H9 (cell line): ENCODE measurements around the gene SEMA3G. TPM values are rescaled to one million over a fixed set of nuclear protein-coding genes. Genes with fewer than 3 reads are reported as not detected.

Source experiments
- DNase-seq: peaks from one replicate; pipeline ENCODE4 v3.0.0-alpha.2; 2017
- H2AFZ ChIP-seq: one replicate; pipeline ENCODE4 v1.6.1; 2013; ENCODE audit warnings: mild to moderate bottlenecking, low read length, control low read depth, moderate library complexity
- H2AK5ac ChIP-seq: 2 replicates; pipeline ENCODE4 v1.6.1; 2013; ENCODE audit warnings: low read length, control low read depth, mixed read lengths; ENCODE audit not compliant: insufficient read length
- H2BK120ac ChIP-seq: one replicate; pipeline ENCODE4 v1.6.1; 2013; ENCODE audit warnings: low read depth, mild to moderate bottlenecking, low read length, control low read depth, inconsistent platforms; ENCODE audit not compliant: poor library complexity, severe bottlenecking
- H2BK12ac ChIP-seq: 2 replicates; pipeline ENCODE4 v1.6.1; 2013; ENCODE audit warnings: low read length, control low read depth, mixed read lengths, low read depth; ENCODE audit not compliant: insufficient read length
- H2BK15ac ChIP-seq: 2 replicates; pipeline ENCODE4 v1.6.1; 2013; ENCODE audit warnings: low read depth, low read length, control low read depth
- H2BK20ac ChIP-seq: one replicate; pipeline ENCODE4 v1.6.1; 2013; ENCODE audit warnings: low read depth, mild to moderate bottlenecking, low read length, control low read depth, inconsistent platforms; ENCODE audit not compliant: poor library complexity, severe bottlenecking
- H2BK5ac ChIP-seq: 2 replicates; pipeline ENCODE4 v1.6.1; 2013; ENCODE audit warnings: low read length, control low read depth, mixed read lengths; ENCODE audit not compliant: insufficient read length
- H3K14ac ChIP-seq: 2 replicates; pipeline ENCODE4 v1.6.1; 2013; ENCODE audit warnings: low read length, control low read depth; ENCODE audit not compliant: insufficient read depth
- H3K18ac ChIP-seq: 2 replicates; pipeline ENCODE4 v1.6.1; 2013; ENCODE audit warnings: low read depth, mild to moderate bottlenecking, mixed read lengths, low read length, control low read depth; ENCODE audit not compliant: insufficient read length
- H3K23ac ChIP-seq: 2 replicates; pipeline ENCODE4 v1.6.1; 2013; ENCODE audit warnings: low read length, control low read depth, mixed read lengths, low read depth; ENCODE audit not compliant: insufficient read length
- H3K23me2 ChIP-seq: 2 replicates; pipeline ENCODE4 v1.6.1; 2013; ENCODE audit warnings: low read depth, mild to moderate bottlenecking, mixed read lengths, low read length, control low read depth; ENCODE audit not compliant: insufficient read length, poor library complexity, severe bottlenecking
- H3K27ac ChIP-seq: 2 replicates; pipeline ENCODE4 v1.5.1; 2013; ENCODE audit warnings: low read length, control low read depth, mixed read lengths, low read depth; ENCODE audit not compliant: insufficient read length
- H3K27me3 ChIP-seq: 2 replicates; pipeline ENCODE4 v1.6.1; 2013; ENCODE audit warnings: low read length, control low read depth, inconsistent platforms; ENCODE audit not compliant: insufficient read depth
- H3K4ac ChIP-seq: 2 replicates; pipeline ENCODE4 v1.6.1; 2013; ENCODE audit warnings: low read depth, mild to moderate bottlenecking, control low read depth, inconsistent platforms, low read length, moderate library complexity
- H3K4me1 ChIP-seq: 2 replicates; pipeline ENCODE4 v1.6.1; 2013; ENCODE audit warnings: low read length, control low read depth, inconsistent platforms; ENCODE audit not compliant: insufficient read depth
- H3K4me2 ChIP-seq: 2 replicates; pipeline ENCODE4 v1.6.1; 2013; ENCODE audit warnings: low read length, control low read depth, mixed read lengths; ENCODE audit not compliant: insufficient read length, insufficient read depth
- H3K56ac ChIP-seq: 2 replicates; pipeline ENCODE4 v1.6.1; 2013; ENCODE audit warnings: low read depth, mild to moderate bottlenecking, mixed read lengths, low read length, control low read depth; ENCODE audit not compliant: insufficient read length
- H3K79me1 ChIP-seq: 2 replicates; pipeline ENCODE4 v1.6.1; 2013; ENCODE audit warnings: low read depth, mild to moderate bottlenecking, moderate library complexity, low read length, control low read depth, inconsistent platforms; ENCODE audit not compliant: insufficient read depth, poor library complexity, severe bottlenecking
- H3K79me2 ChIP-seq: 2 replicates; pipeline ENCODE4 v1.6.1; 2013; ENCODE audit warnings: low read length, control low read depth, inconsistent platforms; ENCODE audit not compliant: insufficient read depth
- H3K9ac ChIP-seq: 2 replicates; pipeline ENCODE4 v1.6.1; 2013; ENCODE audit warnings: low read length, control low read depth, mixed read lengths; ENCODE audit not compliant: insufficient read length; ENCODE audit errors: extremely low read depth
- H3K9me3 ChIP-seq: one replicate; pipeline ENCODE4 v1.6.1; 2013; ENCODE audit warnings: low read depth, low read length, inconsistent platforms; ENCODE audit not compliant: control insufficient read depth
- H3T11ph ChIP-seq: one replicate; pipeline ENCODE4 v1.6.1; 2013; ENCODE audit warnings: mild to moderate bottlenecking, low read length, control low read depth, inconsistent platforms
- H4K20me1 ChIP-seq: one replicate; pipeline ENCODE4 v1.6.1; 2013; ENCODE audit not compliant: control insufficient read depth, insufficient read length, insufficient read depth
- H4K5ac ChIP-seq: 2 replicates; pipeline ENCODE4 v1.6.1; 2013; ENCODE audit warnings: low read depth, mild to moderate bottlenecking, mixed read lengths, low read length, control low read depth; ENCODE audit not compliant: insufficient read length
- H4K8ac ChIP-seq: replicated peaks from 2 replicates; pipeline ENCODE4 v1.6.1; 2013; ENCODE audit warnings: low read length, control low read depth, mixed read lengths, low read depth; ENCODE audit not compliant: insufficient read length
- H4K91ac ChIP-seq: 2 replicates; pipeline ENCODE4 v1.6.1; 2013; ENCODE audit warnings: low read depth, mild to moderate bottlenecking, moderate library complexity, mixed read lengths, low read length, control low read depth; ENCODE audit not compliant: insufficient read length
- H3K27ac Mint-ChIP-seq, 3 experiments: 2 replicates in 2 of 3; 3 replicates in 1 of 3; pipeline ENCODE4 v1.8.0; 2020 to 2021; ENCODE audit warnings: mixed read lengths in 3 of 3, mild to moderate bottlenecking in 1 of 3, moderate library complexity in 1 of 3
- H3K27me3 Mint-ChIP-seq: 2 replicates; pipeline ENCODE4 v1.8.0; 2021; ENCODE audit warnings: low read depth, mild to moderate bottlenecking, moderate library complexity, mixed read lengths
- H3K36me3 Mint-ChIP-seq, 3 experiments: 2 replicates in 2 of 3; 3 replicates in 1 of 3; pipeline ENCODE4 v1.8.0; 2020 to 2021; ENCODE audit warnings: low read depth in 3 of 3, mixed read lengths in 3 of 3; ENCODE audit not compliant: insufficient read depth in 1 of 3
- H3K4me1 Mint-ChIP-seq, 2 experiments: 2 replicates each; pipeline ENCODE4 v1.8.0; 2020; ENCODE audit warnings: mixed read lengths in 2 of 2
- H3K4me3 Mint-ChIP-seq, 2 experiments: 2 replicates in 1 of 2; 3 replicates in 1 of 2; pipeline ENCODE4 v1.8.0; 2020 to 2021; ENCODE audit warnings: mild to moderate bottlenecking in 2 of 2, mixed read lengths in 2 of 2, moderate library complexity in 1 of 2
- H3K9me3 Mint-ChIP-seq, 2 experiments: 2 replicates in 1 of 2; 3 replicates in 1 of 2; pipeline ENCODE4 v1.8.0; 2020; ENCODE audit warnings: mild to moderate bottlenecking in 2 of 2, mixed read lengths in 2 of 2, moderate library complexity in 1 of 2
- WGBS: extraction: QIAGEN DNeasy Blood & Tissue Kit; methylation state at CpG from one replicate; pipeline ENCODE4 v1.1.7; 2013; ENCODE audit warnings: missing lambda C conversion rate, low lambda C conversion rate, mixed read lengths; ENCODE audit not compliant: insufficient read length; ENCODE audit errors: extremely low coverage; 5-methylcytosine and 5-hydroxymethylcytosine counted together
- total RNA-seq: library from RNA; stranded (reverse); gene quantifications from 2 replicates; pipeline ENCODE4 v1.2.1, GENCODE V29; 2021
- TF ChIP-seq, protein P1 (sequence below): fragments of 200-600 bp; sonication (generic); conservative IDR thresholded peaks from 3 replicates; pipeline ENCODE4 v1.8.0; 2021; ENCODE audit warnings: antibody characterized with exemption, mild to moderate bottlenecking

The SEMA3G gene
- total RNA-seq, 1 experiment from 2014 or later = 2.4 TPM

DNA sequence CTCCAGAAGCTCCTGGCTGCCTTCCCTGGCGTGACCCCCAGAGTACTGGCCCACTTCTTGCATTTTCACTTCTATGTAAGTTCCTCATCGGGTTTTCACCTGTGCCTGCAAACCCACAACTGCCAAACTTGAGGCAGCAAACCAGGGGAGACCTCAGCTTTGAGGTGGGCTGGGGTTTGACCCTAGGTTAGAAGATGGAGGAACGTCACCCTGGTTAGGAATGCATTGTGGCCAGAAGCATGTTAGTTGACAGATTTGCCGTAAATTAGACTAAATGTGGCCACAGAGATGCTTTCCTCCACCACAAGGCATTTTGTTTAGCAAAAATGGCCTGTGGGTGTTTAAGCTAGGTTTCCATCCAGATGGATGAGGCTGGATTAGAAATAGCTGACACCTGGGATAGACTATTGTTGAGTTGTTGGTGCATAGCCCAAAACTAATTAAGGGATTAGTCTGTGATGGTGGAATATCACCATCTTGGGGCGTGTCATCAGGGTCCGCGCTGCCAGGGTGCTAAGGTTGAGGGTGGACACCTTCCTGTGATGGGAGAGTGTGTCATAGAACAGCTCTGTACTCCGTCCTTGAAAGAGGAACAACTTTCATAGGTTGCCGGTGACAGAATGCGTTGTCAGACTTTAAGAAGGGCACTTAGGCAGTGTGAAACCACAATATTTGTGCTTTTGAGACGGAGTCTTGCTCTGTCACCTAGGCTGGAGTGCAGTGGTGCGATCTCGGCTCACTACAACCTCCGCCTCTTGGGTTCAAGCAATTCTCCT is 14.1 kb upstream of the SEMA3G start:
- H3K79me1 ChIP-seq = peaks cover 5% of the 10 kb centered on the region
- no peak overlapping the region for H2AK5ac ChIP-seq
- no peak overlapping the region for H2BK120ac ChIP-seq
- H3K23me2 ChIP-seq = peaks cover 4% of the 10 kb centered on the region
- H3K9ac ChIP-seq = no peak overlapping the region
- H3K27me3 Mint-ChIP-seq = no peaks in the 10 kb centered on the region; the same call in 1 of the 2 replicates
- H3K23ac ChIP-seq = no peak overlapping the region
- H3K27ac Mint-ChIP-seq = peak overlapping the region in 1 of 3 experiments; percentile 34; a peak in 1 of 7 replicates
- no peaks in the 10 kb centered on the region for H3K9me3 ChIP-seq
- no peak overlapping the region for H4K91ac ChIP-seq
- H3K4me2 ChIP-seq = no peak overlapping the region
- H2BK5ac ChIP-seq = no peak overlapping the region
- no peaks in the 10 kb centered on the region for H3K9me3 Mint-ChIP-seq
- DNase-seq = no peak
- H3K18ac ChIP-seq = no peak overlapping the region
- no peak overlapping the region for H4K8ac ChIP-seq
- TF ChIP-seq, protein P1, sequence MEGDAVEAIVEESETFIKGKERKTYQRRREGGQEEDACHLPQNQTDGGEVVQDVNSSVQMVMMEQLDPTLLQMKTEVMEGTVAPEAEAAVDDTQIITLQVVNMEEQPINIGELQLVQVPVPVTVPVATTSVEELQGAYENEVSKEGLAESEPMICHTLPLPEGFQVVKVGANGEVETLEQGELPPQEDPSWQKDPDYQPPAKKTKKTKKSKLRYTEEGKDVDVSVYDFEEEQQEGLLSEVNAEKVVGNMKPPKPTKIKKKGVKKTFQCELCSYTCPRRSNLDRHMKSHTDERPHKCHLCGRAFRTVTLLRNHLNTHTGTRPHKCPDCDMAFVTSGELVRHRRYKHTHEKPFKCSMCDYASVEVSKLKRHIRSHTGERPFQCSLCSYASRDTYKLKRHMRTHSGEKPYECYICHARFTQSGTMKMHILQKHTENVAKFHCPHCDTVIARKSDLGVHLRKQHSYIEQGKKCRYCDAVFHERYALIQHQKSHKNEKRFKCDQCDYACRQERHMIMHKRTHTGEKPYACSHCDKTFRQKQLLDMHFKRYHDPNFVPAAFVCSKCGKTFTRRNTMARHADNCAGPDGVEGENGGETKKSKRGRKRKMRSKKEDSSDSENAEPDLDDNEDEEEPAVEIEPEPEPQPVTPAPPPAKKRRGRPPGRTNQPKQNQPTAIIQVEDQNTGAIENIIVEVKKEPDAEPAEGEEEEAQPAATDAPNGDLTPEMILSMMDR = no peak
- no peak overlapping the region for H2BK20ac ChIP-seq
- no peaks in the 10 kb centered on the region; the same call in 1 of the 2 replicates for H3K4me1 ChIP-seq
- H3K36me3 Mint-ChIP-seq = peaks cover 32 to 64% (median 56%) of the 10 kb centered on the region in 3 experiments; a peak in 6 of 7 replicates
- no peak overlapping the region for H3K4ac ChIP-seq
- H3K4me3 Mint-ChIP-seq = peak overlapping the region in 1 of 2 experiments; percentile 19; a peak in 1 of 5 replicates
- no peak overlapping the region for H2AFZ ChIP-seq
- no peak overlapping the region for H3T11ph ChIP-seq
- H2BK12ac ChIP-seq = no peak overlapping the region
- WGBS = no CpG with 5 or more reads among the region's 14 CpGs
- peaks cover 23 to 35% of the 10 kb centered on the region in 2 experiments for H3K4me1 Mint-ChIP-seq
- H2BK15ac ChIP-seq = no peak overlapping the region
- H3K79me2 ChIP-seq = peaks cover 4% of the 10 kb centered on the region; the same call in 1 of the 2 replicates
- H3K27ac ChIP-seq = no peak overlapping the region
- no peak overlapping the region for H4K5ac ChIP-seq
- no peaks in the 10 kb centered on the region for H3K27me3 ChIP-seq
- H3K14ac ChIP-seq = no peak overlapping the region
- no peak overlapping the region for H3K56ac ChIP-seq
- no peaks in the 10 kb centered on the region for H4K20me1 ChIP-seq
